GM06990 (cell line): ENCODE results near the gene SLC15A2.

Experiments used
- DNase-seq: peaks from one replicate; pipeline ENCODE4 v3.0.0-alpha.2; 2011; ENCODE audit not compliant: insufficient read length; ENCODE audit errors: extremely low read depth
- H3K27me3 ChIP-seq: replicated peaks from 2 replicates; pipeline ENCODE4 v1.6.0; 2011; ENCODE audit warnings: low read length; ENCODE audit not compliant: control insufficient read depth, insufficient read depth
- H3K36me3 ChIP-seq: 2 replicates; pipeline ENCODE4 v1.5.1; 2011; ENCODE audit warnings: low read length; ENCODE audit not compliant: control insufficient read depth, insufficient read depth
- H3K4me3 ChIP-seq: replicated peaks from 2 replicates; pipeline ENCODE4 v1.5.1; 2011; ENCODE audit warnings: low read depth, mild to moderate bottlenecking, control low read depth, low read length
- CTCF ChIP-seq: IDR thresholded peaks from 2 replicates; pipeline ENCODE4 v1.5.1; 2011; ENCODE audit warnings: low read length, control low read depth, mild to moderate bottlenecking, inconsistent platforms; ENCODE audit not compliant: insufficient read depth, poor library complexity, severe bottlenecking

Gene SLC15A2

GRCh38 chr3:121970047-121970446, 75.8 kb downstream of the SLC15A2 start:
- no peak for DNase-seq
- no peak for TF ChIP-seq CTCF
- Histone ChIP-seq H3K4me3 (no peak overlapping the region), H3K27me3 (no peaks in the 10 kb centered on the region), H3K36me3 (no peaks in the 10 kb centered on the region)

DNA sequence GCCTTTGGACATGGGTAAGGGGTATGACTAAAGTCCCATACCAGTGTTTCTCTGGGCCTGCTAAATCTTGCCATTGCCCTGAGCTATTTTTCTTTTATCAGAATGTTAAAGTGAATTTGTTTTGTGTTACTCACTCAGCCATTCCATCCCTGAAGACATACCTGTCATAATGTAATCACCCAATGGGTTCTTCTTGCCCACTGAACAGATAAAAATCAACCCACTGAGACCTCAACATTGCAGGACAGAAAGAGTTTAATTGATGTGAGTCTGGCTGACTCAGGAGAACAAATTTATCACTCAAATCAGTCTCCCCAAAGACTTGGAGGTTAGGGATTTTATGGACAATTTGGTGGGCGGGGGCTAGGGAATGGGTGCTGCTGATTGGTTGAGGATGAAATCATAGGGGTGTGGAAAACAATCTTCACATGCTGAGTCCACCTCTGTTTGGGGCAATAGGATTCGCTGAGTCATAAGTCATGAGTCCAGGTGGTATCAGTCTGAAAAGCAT, 80.5 kb downstream of the SLC15A2 start:
- Histone ChIP-seq H3K27me3 (no peaks in the 10 kb centered on the region), H3K4me3 (no peak overlapping the region), H3K36me3 (no peaks in the 10 kb centered on the region)
- TF ChIP-seq CTCF = no peak
- DNase-seq = no peak

DNA sequence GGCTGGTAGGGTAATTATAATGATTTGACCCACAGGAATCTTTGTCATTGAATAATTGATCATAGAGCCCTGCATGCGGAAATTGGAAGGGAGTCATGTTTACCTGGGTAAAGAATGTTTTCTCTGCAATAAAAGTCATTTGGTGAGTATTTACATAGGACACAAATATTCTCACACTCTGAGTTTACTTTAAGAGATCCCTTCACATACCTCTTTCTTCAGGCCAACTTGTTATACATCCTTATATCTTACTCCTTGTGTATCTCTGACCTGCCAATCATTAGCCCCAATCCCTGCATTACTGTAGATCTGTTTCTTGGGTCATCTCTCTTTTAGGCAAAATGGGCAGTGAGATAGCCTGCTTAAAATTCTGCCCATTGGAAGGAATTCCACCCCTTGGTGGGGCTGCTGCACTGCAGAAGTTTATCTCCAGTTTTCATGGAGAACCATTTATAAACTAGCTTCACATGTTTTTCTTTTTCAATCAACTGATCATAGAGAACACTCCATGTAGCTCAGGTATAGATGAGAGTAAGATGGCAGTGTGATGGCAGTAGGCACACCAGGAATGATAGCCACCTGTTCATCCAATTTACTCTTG, 81.6 kb downstream of the SLC15A2 start:
- no peaks in the 10 kb centered on the region for H3K36me3 ChIP-seq
- peak; percentile 15 for TF ChIP-seq CTCF
- no peak for DNase-seq
- H3K27me3 ChIP-seq = no peaks in the 10 kb centered on the region
- no peak overlapping the region for H3K4me3 ChIP-seq

DNA sequence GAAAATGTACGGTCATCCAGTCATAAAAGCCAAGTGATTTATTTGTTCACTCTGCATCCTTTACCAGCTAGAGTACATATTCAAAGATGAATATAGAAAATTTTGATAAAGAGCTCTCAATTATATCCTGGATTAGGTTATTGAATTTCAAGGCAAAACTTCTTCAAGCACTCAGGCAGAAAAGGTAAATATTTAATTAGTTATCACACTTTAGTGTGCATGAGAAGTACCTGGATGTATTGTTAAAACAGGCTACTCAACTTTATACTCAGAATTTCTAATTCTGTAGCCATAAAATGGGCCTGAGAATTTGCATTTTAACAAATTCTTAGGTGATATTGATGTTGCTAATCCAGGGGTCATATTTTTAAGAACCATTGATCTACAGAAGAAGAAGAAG, 82.5 kb downstream of the SLC15A2 start:
- TF ChIP-seq CTCF = no peak
- H3K27me3 ChIP-seq = no peaks in the 10 kb centered on the region
- no peak overlapping the region for H3K4me3 ChIP-seq
- DNase-seq = no peak
- H3K36me3 ChIP-seq = no peaks in the 10 kb centered on the region

DNA sequence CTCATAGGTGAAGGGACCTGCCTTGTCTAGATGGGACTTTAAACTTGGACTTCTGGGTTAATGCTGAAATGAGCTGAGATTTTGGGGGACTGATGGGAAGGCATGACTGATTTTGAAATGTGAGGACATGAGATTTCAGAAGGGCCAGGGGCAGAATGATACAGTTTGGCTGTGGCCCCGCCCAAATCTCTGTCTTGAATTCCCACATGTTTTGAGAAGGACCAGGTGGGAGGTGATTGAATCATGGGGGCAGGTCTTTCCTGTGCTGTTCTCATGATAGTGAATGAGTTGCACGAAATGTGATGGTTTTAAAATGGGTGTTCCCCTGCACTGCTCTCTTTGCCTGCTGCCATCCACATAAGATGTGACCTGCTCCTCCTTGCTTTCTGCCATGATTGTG, 85.0 kb downstream of the SLC15A2 start:
- Histone ChIP-seq H3K4me3 (no peak overlapping the region), H3K36me3 (no peaks in the 10 kb centered on the region), H3K27me3 (no peaks in the 10 kb centered on the region)
- TF ChIP-seq CTCF = no peak
- no peak for DNase-seq
